ENCODE measurements around the gene NPTN. TPM values are rescaled to one million over a fixed set of nuclear protein-coding genes. Genes with fewer than 3 reads are reported as not detected.

The NPTN gene
- total RNA-seq, 1 experiment from 2014 or later, result 164 TPM

DNA sequence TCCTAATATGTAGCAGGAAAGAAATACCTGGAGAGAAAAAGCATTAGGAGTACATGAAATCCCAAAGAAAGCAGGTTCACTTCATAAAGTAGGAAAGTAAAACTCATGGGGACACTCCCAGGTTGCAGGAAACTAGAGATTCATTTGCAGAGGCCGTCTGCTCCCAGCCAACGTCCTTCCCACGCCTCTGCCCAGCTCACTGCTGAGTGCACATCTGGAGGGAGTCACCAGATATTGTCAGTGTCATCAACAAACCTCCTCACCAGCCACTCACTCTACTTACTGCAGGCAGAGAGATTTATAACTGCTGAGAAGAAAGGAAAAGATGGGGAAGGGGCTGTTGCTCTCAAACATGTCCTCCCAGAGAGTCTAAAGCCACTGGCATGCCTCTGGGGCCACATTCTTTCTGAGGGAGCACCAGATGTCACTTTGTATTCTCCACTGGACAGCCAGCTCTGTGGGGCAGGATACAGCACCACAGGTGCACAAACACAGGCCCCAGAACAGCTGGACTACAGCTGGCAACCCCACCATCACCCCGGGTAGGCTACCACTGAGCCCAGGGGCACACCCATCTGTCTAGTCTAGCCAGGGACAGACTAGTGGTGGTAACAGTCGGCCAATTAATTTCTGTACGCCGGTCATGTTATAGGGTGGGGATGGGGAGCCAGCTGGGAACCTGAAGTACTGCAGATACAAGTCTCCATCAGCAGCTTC lies 64.5 kb downstream of the NPTN start:
- Histone ChIP-seq H3F3A (ENCODE audit: low read length, unreplicated experiment) (no peaks in the 10 kb centered on the region), H3K27ac (ENCODE audit: low read length) (no peak overlapping the region), H3K79me2 (ENCODE audit: low read length) (no peaks in the 10 kb centered on the region), H3K36me3 (ENCODE audit: low read depth, low read length) (peaks cover 25% of the 10 kb centered on the region; the same call in 1 of the 2 replicates), H3K4me3 (ENCODE audit: low read length) (no peak overlapping the region), H3K9ac (ENCODE audit: low read length) (no peak overlapping the region), H3K9me2 (replicated peaks; ENCODE audit: low read length) (no peaks in the 10 kb centered on the region), H4K20me1 (ENCODE audit: low read length) (peaks cover 10% of the 10 kb centered on the region), H3K4me2 (ENCODE audit: low read length) (no peak overlapping the region), H3K4me1 (ENCODE audit: insufficient read depth, low read length) (peaks cover 12% of the 10 kb centered on the region), H2AFZ (ENCODE audit: low read length) (no peak overlapping the region), H3K27me3 (ENCODE audit: low read length) (no peaks in the 10 kb centered on the region), H3K9me3 (ENCODE audit: low read length) (no peaks in the 10 kb centered on the region)
- no TSS peak for BruUV-seq (replicated peaks)
- ATAC-seq (no peak), DNase-seq (no peak)
- ChIA-PET CTCF (interaction anchor here (1.2 kb wide), 1 partner anchor 68 kb away, joined by 5 read pairs; no protein-coding TSS in a partner anchor), POLR2A (ENCODE audit: unreplicated experiment) (no interaction called here)
- intact Hi-C loops (cut with micrococcal nuclease), result no loop called here
- TF ChIP-seq EZH2phosphoT487 (IDR thresholded peaks at IDR 0.05; ENCODE audit: borderline replicate concordance, low read length) (no peak), EZH2 (IDR thresholded peaks at IDR 0.05; ENCODE audit: low read length, unreplicated experiment) (no peak)
- TF ChIP-seq, protein P1, sequence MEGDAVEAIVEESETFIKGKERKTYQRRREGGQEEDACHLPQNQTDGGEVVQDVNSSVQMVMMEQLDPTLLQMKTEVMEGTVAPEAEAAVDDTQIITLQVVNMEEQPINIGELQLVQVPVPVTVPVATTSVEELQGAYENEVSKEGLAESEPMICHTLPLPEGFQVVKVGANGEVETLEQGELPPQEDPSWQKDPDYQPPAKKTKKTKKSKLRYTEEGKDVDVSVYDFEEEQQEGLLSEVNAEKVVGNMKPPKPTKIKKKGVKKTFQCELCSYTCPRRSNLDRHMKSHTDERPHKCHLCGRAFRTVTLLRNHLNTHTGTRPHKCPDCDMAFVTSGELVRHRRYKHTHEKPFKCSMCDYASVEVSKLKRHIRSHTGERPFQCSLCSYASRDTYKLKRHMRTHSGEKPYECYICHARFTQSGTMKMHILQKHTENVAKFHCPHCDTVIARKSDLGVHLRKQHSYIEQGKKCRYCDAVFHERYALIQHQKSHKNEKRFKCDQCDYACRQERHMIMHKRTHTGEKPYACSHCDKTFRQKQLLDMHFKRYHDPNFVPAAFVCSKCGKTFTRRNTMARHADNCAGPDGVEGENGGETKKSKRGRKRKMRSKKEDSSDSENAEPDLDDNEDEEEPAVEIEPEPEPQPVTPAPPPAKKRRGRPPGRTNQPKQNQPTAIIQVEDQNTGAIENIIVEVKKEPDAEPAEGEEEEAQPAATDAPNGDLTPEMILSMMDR (conservative IDR thresholded peaks at IDR 0.05; ENCODE audit: low read depth, low read length), result no peak

DNA sequence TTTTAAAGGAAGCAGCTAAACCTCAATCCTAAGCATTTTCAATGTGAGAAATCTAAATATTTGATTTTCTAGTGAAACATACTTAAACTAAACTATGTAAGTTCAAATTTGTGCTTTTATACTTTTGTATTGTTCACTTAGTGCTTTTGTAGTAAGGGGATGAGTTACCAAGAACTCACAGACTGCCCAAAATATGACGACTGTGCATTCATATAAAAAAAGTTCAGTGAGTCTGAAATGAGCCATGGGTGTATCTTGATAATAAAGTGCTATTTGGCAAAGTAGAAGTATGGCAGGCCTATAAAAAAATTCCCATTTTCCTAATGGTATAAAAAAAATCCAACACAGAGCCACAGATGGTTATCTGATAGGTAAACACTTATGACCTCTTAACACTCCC lies 66.2 kb downstream of the NPTN start:
- DNase-seq, result no peak
- Histone ChIP-seq H3K9me2 (replicated peaks; ENCODE audit: low read length) (no peaks in the 10 kb centered on the region), H4K20me1 (ENCODE audit: low read length) (peaks cover 12% of the 10 kb centered on the region), H3K27me3 (ENCODE audit: low read length) (no peaks in the 10 kb centered on the region), H2AFZ (ENCODE audit: low read length) (no peak overlapping the region), H3K4me3 (ENCODE audit: low read length) (no peak overlapping the region), H3K36me3 (ENCODE audit: low read depth, low read length) (peaks cover 36% of the 10 kb centered on the region; the same call in 1 of the 2 replicates), H3K4me1 (ENCODE audit: insufficient read depth, low read length) (peaks cover 14% of the 10 kb centered on the region), H3K9me3 (ENCODE audit: low read length) (no peaks in the 10 kb centered on the region), H3K79me2 (ENCODE audit: low read length) (no peaks in the 10 kb centered on the region), H3K9ac (ENCODE audit: low read length) (no peak overlapping the region), H3K27ac (ENCODE audit: low read length) (no peak overlapping the region), H3F3A (ENCODE audit: low read length, unreplicated experiment) (no peaks in the 10 kb centered on the region), H3K4me2 (ENCODE audit: low read length) (no peak overlapping the region)
- ATAC-seq, result no peak
- intact Hi-C loops (cut with micrococcal nuclease), result no loop called here
- POLR2A ChIA-PET (ENCODE audit: unreplicated experiment), result interaction anchor here (0.6 kb wide), 1 partner anchor 67 kb away, joined by 4 read pairs; no protein-coding TSS in a partner anchor
- CTCF ChIA-PET, result interaction anchor here (0.6 kb wide), 1 partner anchor 18 kb away, joined by 4 read pairs; no protein-coding TSS in a partner anchor
- TF ChIP-seq EZH2 (IDR thresholded peaks at IDR 0.05; ENCODE audit: low read length, unreplicated experiment) (no peak), EZH2phosphoT487 (IDR thresholded peaks at IDR 0.05; ENCODE audit: borderline replicate concordance, low read length) (no peak)
- TF ChIP-seq, protein P1 (conservative IDR thresholded peaks at IDR 0.05; ENCODE audit: low read depth, low read length), result no peak
- no TSS peak for BruUV-seq (replicated peaks)

DNA sequence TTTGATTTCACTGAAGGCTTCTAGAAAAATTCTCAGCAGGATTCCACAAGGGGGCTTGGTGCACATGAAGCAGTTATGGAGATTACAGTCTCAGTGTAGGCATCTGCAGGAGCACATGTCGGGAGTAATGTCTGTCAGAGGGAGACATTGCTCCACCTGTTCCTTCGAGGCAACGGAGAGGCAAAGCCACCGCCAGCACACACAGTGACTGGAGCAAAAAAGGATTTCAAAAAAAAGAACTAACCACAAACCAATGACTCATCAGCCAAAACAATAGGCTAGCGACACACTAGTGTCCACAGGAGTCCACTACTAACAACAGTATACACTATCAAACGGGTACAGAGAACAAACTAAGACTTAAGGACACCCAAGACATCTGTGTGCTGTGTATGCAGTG lies 68.9 kb downstream of the NPTN start:
- Histone ChIP-seq H3K27me3 (ENCODE audit: low read length) (no peaks in the 10 kb centered on the region), H2AFZ (ENCODE audit: low read length) (no peak overlapping the region), H4K20me1 (ENCODE audit: low read length) (peaks cover 12% of the 10 kb centered on the region), H3K27ac (ENCODE audit: low read length) (no peak overlapping the region), H3K79me2 (ENCODE audit: low read length) (no peaks in the 10 kb centered on the region), H3F3A (ENCODE audit: low read length, unreplicated experiment) (no peaks in the 10 kb centered on the region), H3K36me3 (ENCODE audit: low read depth, low read length) (peaks cover 36% of the 10 kb centered on the region; the same call in 1 of the 2 replicates), H3K4me1 (ENCODE audit: insufficient read depth, low read length) (peaks cover 14% of the 10 kb centered on the region), H3K9ac (ENCODE audit: low read length) (no peak overlapping the region), H3K4me2 (ENCODE audit: low read length) (0 out of 2 replicates have a peak overlapping the region, but pooled peaks have one; percentile 9), H3K9me3 (ENCODE audit: low read length) (no peaks in the 10 kb centered on the region), H3K4me3 (ENCODE audit: low read length) (no peak overlapping the region), H3K9me2 (replicated peaks; ENCODE audit: low read length) (no peaks in the 10 kb centered on the region)
- ATAC-seq, result peak; percentile 83
- ChIA-PET POLR2A (ENCODE audit: unreplicated experiment) (interaction anchor here (1.0 kb wide), 1 partner anchor 69 kb away, joined by 5 read pairs; the partner anchor contains the start of gene NPTN), CTCF (no interaction called here)
- peak; percentile 79 for DNase-seq
- TF ChIP-seq, protein P1 (conservative IDR thresholded peaks at IDR 0.05; ENCODE audit: low read depth, low read length), result peak; percentile 48
- TF ChIP-seq EZH2 (IDR thresholded peaks at IDR 0.05; ENCODE audit: low read length, unreplicated experiment), result no peak
- intact Hi-C loops (cut with micrococcal nuclease), result loop anchor here (1.0 to 5.0 kb wide), 3 partner anchors 9 to 257 kb away; no protein-coding TSS in a partner anchor
- BruUV-seq (replicated peaks), result no TSS peak

All from PC-3 (cell line).